Breast epithelium (tissue), 4 donors: ENCODE results near the gene FAM222A. TPM values are rescaled to one million over a fixed set of nuclear protein-coding genes. Genes with fewer than 3 reads are reported as not detected.
"Not testable (repeated sequence)": the region's sequence is repeated elsewhere in the genome, so short reads cannot be mapped to it uniquely, and the experiment has no call there.

Experiments
- DNase-seq, 2 donors: peaks; one replicate each; pipeline ENCODE4 v3.0.0-alpha.2; 2019; ENCODE audit warnings: low spot score in 2 of 2
- H3K27ac ChIP-seq, 2 donors: fragments of 200-600 bp; sonication (generic) in 1 of 2; one replicate each; pipeline ENCODE4 v1.5.1; 2016 to 2019; ENCODE audit warnings: mild to moderate bottlenecking in 1 of 2
- H3K27me3 ChIP-seq, 2 donors: fragments of 200-600 bp; sonication (generic) in 1 of 2; one replicate each; pipeline versions ENCODE4 v1.5.1 to v1.6.0; 2017 to 2019; ENCODE audit warnings: control low read depth in 1 of 2, mild to moderate bottlenecking in 1 of 2
- H3K36me3 ChIP-seq: fragments of 200-600 bp; one replicate; pipeline ENCODE4 v1.5.1; 2019
- H3K4me1 ChIP-seq, 2 donors: fragments of 200-600 bp; sonication (generic); one replicate each; pipeline ENCODE4 v1.5.1; 2016 to 2019; ENCODE audit warnings: control low read depth in 1 of 2
- H3K4me3 ChIP-seq, 3 donors: fragments of 200-600 bp; sonication (generic); 1 replicate in 2 of 3; 2 replicates in 1 of 3; pipeline ENCODE4 v1.5.1; 2016 to 2019; ENCODE audit warnings: mild to moderate bottlenecking in 3 of 3, moderate library complexity in 2 of 3
- H3K9me3 ChIP-seq, 2 donors: fragments of 200-600 bp; sonication (generic) in 1 of 2; one replicate each; pipeline ENCODE4 v1.5.1; 2016 to 2019; ENCODE audit warnings: control low read depth in 1 of 2
- CTCF ChIP-seq, 3 donors: fragments of 450-650 bp; IDR thresholded peaks; one replicate each; pipeline ENCODE4 v1.5.1; 2016 to 2017; ENCODE audit warnings: antibody characterized with exemption in 3 of 3, mild to moderate bottlenecking in 3 of 3, moderate library complexity in 3 of 3
- POLR2A ChIP-seq: fragments of 450-650 bp; IDR thresholded peaks from one replicate; pipeline ENCODE4 v1.6.1; 2016; ENCODE audit warnings: antibody characterized with exemption, mild to moderate bottlenecking, moderate library complexity
- POLR2AphosphoS5 ChIP-seq, 3 donors: sonication (generic); formaldehyde crosslinking; IDR thresholded peaks; one replicate each; pipeline ENCODE4 v1.6.1; 2017; ENCODE audit warnings: antibody characterized with exemption in 3 of 3
- intact Hi-C: fragments of 100-400 bp; cut with DNase I; formaldehyde crosslinking; loops from one replicate; pipeline ENCODE4 v1.15.1; 2023; ENCODE audit warnings: low total_unique reads
- total RNA-seq, 3 donors: library from RNA; depleted of rRNA; stranded (reverse); fragments of >200 nt; gene quantifications; one replicate each; pipeline ENCODE4 v1.1.0, GENCODE V29; 2016

Gene FAM222A
- total RNA-seq, 3 donors from 2014 or later = 0.32 to 7.3 (median 1.3) TPM

GRCh38 chr12:109693653-109694600, 19.7 kb upstream of the FAM222A start:
- Histone ChIP-seq H3K4me1 (no peaks in the 10 kb centered on the region), H3K4me3 (no peak overlapping the region), H3K9me3 (no peaks in the 10 kb centered on the region), H3K27ac (no peak overlapping the region), H3K27me3 (no peaks in the 10 kb centered on the region), H3K36me3 (no peaks in the 10 kb centered on the region)
- no peak for TF ChIP-seq CTCF (IDR thresholded peaks at IDR 0.05)
- DNase-seq = no peak
- intact Hi-C loops = no loop called here

- H3K9me3 ChIP-seq, H3K27ac ChIP-seq, intact Hi-C loops, DNase-seq, H3K4me1 ChIP-seq, H3K4me3 ChIP-seq, H3K36me3 ChIP-seq, H3K27me3 ChIP-seq: not testable (repeated sequence)
Observed at GRCh38 chr12:109694629-109695028, 19.0 kb upstream of the FAM222A start.

GRCh38 chr12:109695416-109695815, 18.2 kb upstream of the FAM222A start:
- Histone ChIP-seq H3K27me3 (no peaks in the 10 kb centered on the region), H3K9me3 (no peaks in the 10 kb centered on the region), H3K4me1 (no peaks in the 10 kb centered on the region), H3K27ac (no peak overlapping the region), H3K36me3 (no peaks in the 10 kb centered on the region), H3K4me3 (no peak overlapping the region)
- intact Hi-C loops = no loop called here
- no peak for TF ChIP-seq CTCF (IDR thresholded peaks at IDR 0.05)
- DNase-seq = no peak

- Histone ChIP-seq H3K9me3 (no peaks in the 10 kb centered on the region), H3K4me1 (no peaks in the 10 kb centered on the region), H3K27ac (no peak overlapping the region), H3K27me3 (no peaks in the 10 kb centered on the region), H3K36me3 (no peaks in the 10 kb centered on the region), H3K4me3 (no peak overlapping the region)
- no peak for DNase-seq
- intact Hi-C loops = no loop called here
- TF ChIP-seq POLR2A (no peak), CTCF (IDR thresholded peaks at IDR 0.05) (no peak), POLR2AphosphoS5 (IDR thresholded peaks at IDR 0.05) (no peak)
Observed at GRCh38 chr12:109695961-109696461, 17.6 kb upstream of the FAM222A start.

GRCh38 chr12:109696485-109697269, 16.9 kb upstream of the FAM222A start:
- intact Hi-C loops = no loop called here
- no peaks in the 10 kb centered on the region for H3K27me3 ChIP-seq
- TF ChIP-seq POLR2AphosphoS5 (IDR thresholded peaks at IDR 0.05) = no peak
- TF ChIP-seq POLR2A = no peak
- no peak for TF ChIP-seq CTCF (IDR thresholded peaks at IDR 0.05)
- DNase-seq = no peak
- no peaks in the 10 kb centered on the region for H3K9me3 ChIP-seq
- no peaks in the 10 kb centered on the region for H3K36me3 ChIP-seq
- no peak overlapping the region for H3K4me3 ChIP-seq
- no peak overlapping the region for H3K27ac ChIP-seq
- H3K4me1 ChIP-seq = no peaks in the 10 kb centered on the region
